CD4-positive, alpha-beta T cell treated with Interleukin-12 subunit alpha and Interleukin-12 subunit beta, for 1 hour (primary cell): Measurements from ENCODE around the gene PLPP4.

Experiments used
- DNase-seq: peaks from one replicate; pipeline ENCODE4 v3.0.0-alpha.2; 2020

PLPP4 gene

GRCh38 chr10:120456626-120457430 lies at the start of gene PLPP4:
TSS of gene PLPP4 (plus strand) at chr10:120457227. CDS start at chr10:120457306, 79 bp downstream.
- DNase-seq = no peak

- no peak for DNase-seq
These were observed 47.2 kb upstream of the PLPP4 start for GRCh38 chr10:120409816-120410215.

GRCh38 chr10:120414946-120415345 lies 42.1 kb upstream of the PLPP4 start:
- no peak for DNase-seq

GRCh38 chr10:120415709-120416330 lies 41.2 kb upstream of the PLPP4 start:
- no peak for DNase-seq

- no peak for DNase-seq
These were observed 36.6 kb upstream of the PLPP4 start for GRCh38 chr10:120420421-120420820.

- DNase-seq = no peak
These were observed 35.8 kb upstream of the PLPP4 start for GRCh38 chr10:120421250-120421649.

- no peak for DNase-seq
These were observed 34.6 kb upstream of the PLPP4 start for GRCh38 chr10:120422457-120422856.

- DNase-seq = peak; percentile 7
These were observed 33.4 kb upstream of the PLPP4 start for GRCh38 chr10:120423431-120424197.

- DNase-seq = no peak
These were observed 32.9 kb upstream of the PLPP4 start for GRCh38 chr10:120424198-120424464.

- no peak for DNase-seq
These were observed 30.7 kb upstream of the PLPP4 start for GRCh38 chr10:120426306-120426705.

GRCh38 chr10:120428754-120429153 lies 28.3 kb upstream of the PLPP4 start:
- DNase-seq = no peak

- DNase-seq = no peak
These were observed 27.6 kb upstream of the PLPP4 start for GRCh38 chr10:120429395-120429794.

GRCh38 chr10:120431251-120431651 lies 25.8 kb upstream of the PLPP4 start:
- DNase-seq = no peak

GRCh38 chr10:120432209-120432608 lies 24.8 kb upstream of the PLPP4 start:
- DNase-seq = no peak

GRCh38 chr10:120433141-120433540 lies 23.9 kb upstream of the PLPP4 start:
- no peak for DNase-seq

- no peak for DNase-seq
These were observed 20.5 kb upstream of the PLPP4 start for GRCh38 chr10:120436439-120437112.

GRCh38 chr10:120437541-120437940 lies 19.5 kb upstream of the PLPP4 start:
- no peak for DNase-seq

- DNase-seq = no peak
These were observed 5.1 kb upstream of the PLPP4 start for GRCh38 chr10:120451968-120452367.

GRCh38 chr10:120453319-120453718 lies 3.7 kb upstream of the PLPP4 start:
- DNase-seq = no peak

- no peak for DNase-seq
These were observed 3.1 kb upstream of the PLPP4 start for GRCh38 chr10:120453886-120454285.

- no peak for DNase-seq
These were observed 2.0 kb upstream of the PLPP4 start for GRCh38 chr10:120455004-120455403.

GRCh38 chr10:120455606-120456005 lies 1.4 kb upstream of the PLPP4 start:
- DNase-seq = no peak

- no peak for DNase-seq
These were observed 843 bp upstream of the PLPP4 start for GRCh38 chr10:120456143-120456625.
